Hepatocyte (in vitro differentiated cells): ENCODE measurements around the gene STARD6. TPM values are rescaled to one million over a fixed set of nuclear protein-coding genes. Genes with fewer than 3 reads are reported as not detected.
A peak's percentile ranks its signal among the peaks of the same experiment; 100 is the strongest.
"Not testable (repeated sequence)": the region's sequence is repeated elsewhere in the genome, so short reads cannot be mapped to it uniquely, and the experiment has no call there.

Experiments used
- DNase-seq: peaks from one replicate; pipeline ENCODE4 v3.0.0-alpha.2; 2016; ENCODE audit warnings: low spot score
- H2AFZ ChIP-seq: fragments of 200-600 bp; sonication (generic); 2 replicates; pipeline ENCODE4 v1.6.0; 2016; ENCODE audit warnings: antibody characterized with exemption, mild to moderate bottlenecking
- H3K27ac ChIP-seq: fragments of 200-600 bp; sonication (generic); 2 replicates; pipeline ENCODE4 v1.5.1; 2016; ENCODE audit warnings: mild to moderate bottlenecking
- H3K27me3 ChIP-seq: fragments of 200-600 bp; sonication (generic); 2 replicates; pipeline ENCODE4 v1.6.1; 2016
- H3K36me3 ChIP-seq: fragments of 200-600 bp; sonication (generic); replicated peaks from 2 replicates; pipeline ENCODE4 v1.5.1; 2016; ENCODE audit warnings: low read depth; ENCODE audit not compliant: insufficient read depth
- H3K4me1 ChIP-seq: fragments of 200-600 bp; sonication (generic); 2 replicates; pipeline ENCODE4 v1.5.1; 2016; ENCODE audit warnings: mild to moderate bottlenecking, moderate library complexity; ENCODE audit not compliant: insufficient read depth
- H3K4me2 ChIP-seq: fragments of 200-600 bp; sonication (generic); 2 replicates; pipeline ENCODE4 v1.6.0; 2016
- H3K4me3 ChIP-seq: fragments of 200-600 bp; sonication (generic); 2 replicates; pipeline ENCODE4 v1.5.1; 2016; ENCODE audit warnings: mild to moderate bottlenecking
- H3K79me2 ChIP-seq: fragments of 200-600 bp; sonication (generic); 2 replicates; pipeline ENCODE4 v1.6.0; 2017; ENCODE audit warnings: mild to moderate bottlenecking
- H3K9me2 ChIP-seq: fragments of 200-600 bp; sonication (generic); replicated peaks from 2 replicates; pipeline ENCODE4 v1.6.0; 2017; ENCODE audit warnings: mild to moderate bottlenecking; ENCODE audit not compliant: insufficient read depth
- H3K9me3 ChIP-seq: fragments of 200-600 bp; sonication (generic); 2 replicates; pipeline ENCODE4 v1.5.1; 2016; ENCODE audit warnings: low read depth, mild to moderate bottlenecking
- H4K20me1 ChIP-seq: fragments of 200-600 bp; sonication (generic); 2 replicates; pipeline ENCODE4 v1.6.0; 2016; ENCODE audit warnings: mild to moderate bottlenecking; ENCODE audit not compliant: insufficient read depth, poor library complexity, severe bottlenecking
- CTCF ChIP-seq: fragments of 200-600 bp; sonication (generic); IDR thresholded peaks from 2 replicates; pipeline ENCODE4 v1.5.1; 2016; ENCODE audit warnings: antibody characterized with exemption, mild to moderate bottlenecking; ENCODE audit not compliant: poor library complexity
- EZH2 ChIP-seq: fragments of 200-600 bp; sonication (generic); IDR thresholded peaks from 2 replicates; pipeline ENCODE4 v1.6.1; 2016; ENCODE audit warnings: antibody characterized with exemption, mild to moderate bottlenecking, borderline replicate concordance
- EZH2phosphoT487 ChIP-seq: fragments of 200-600 bp; sonication (generic); IDR thresholded peaks from one replicate; pipeline ENCODE4 v1.6.1; 2018; ENCODE audit warnings: antibody characterized with exemption, mild to moderate bottlenecking, low read depth, moderate library complexity; ENCODE audit not compliant: unreplicated experiment, severe bottlenecking
- WGBS: methylation state at CpG from one replicate; pipeline ENCODE4 v1.1.6; 2016; ENCODE audit warnings: low lambda C conversion rate; ENCODE audit errors: missing lambda C conversion rate; 5-methylcytosine and 5-hydroxymethylcytosine counted together
- polyA plus RNA-seq: library from polyadenylated mRNA; unstranded; fragments of >200 nt; fragmentation: Nextera tagmentation; extraction: Ambion mirVana; gene quantifications from 2 replicates; pipeline ENCODE4 v1.2.1, GENCODE V29; 2016
- total RNA-seq: library from RNA; depleted of rRNA; stranded (reverse); fragments of >200 nt; gene quantifications from 2 replicates; pipeline ENCODE4 v1.2.3, GENCODE V29; 2014

STARD6 gene
- total and polyA plus RNA-seq, 2 experiments from 2014 or later: 0.81 TPM; not detected in 1

- no peaks in the 10 kb centered on the region for H4K20me1 ChIP-seq
- no peaks in the 10 kb centered on the region for H3K9me3 ChIP-seq
- no peaks in the 10 kb centered on the region for H3K4me1 ChIP-seq
- no peak overlapping the region for H2AFZ ChIP-seq
- no peak overlapping the region for H3K4me2 ChIP-seq
- no peaks in the 10 kb centered on the region for H3K79me2 ChIP-seq
- H3K36me3 ChIP-seq: no peaks in the 10 kb centered on the region
- no peak overlapping the region for H3K4me3 ChIP-seq
- no peak overlapping the region for H3K27ac ChIP-seq
- H3K27me3 ChIP-seq: no peaks in the 10 kb centered on the region
- H3K9me2 ChIP-seq: no peaks in the 10 kb centered on the region
- DNase-seq: no peak
- no peak for TF ChIP-seq EZH2phosphoT487
- TF ChIP-seq CTCF: no peak
- TF ChIP-seq EZH2: no peak
Measured at GRCh38 chr18:54303408-54303807, 54.2 kb downstream of the STARD6 start.

DNA sequence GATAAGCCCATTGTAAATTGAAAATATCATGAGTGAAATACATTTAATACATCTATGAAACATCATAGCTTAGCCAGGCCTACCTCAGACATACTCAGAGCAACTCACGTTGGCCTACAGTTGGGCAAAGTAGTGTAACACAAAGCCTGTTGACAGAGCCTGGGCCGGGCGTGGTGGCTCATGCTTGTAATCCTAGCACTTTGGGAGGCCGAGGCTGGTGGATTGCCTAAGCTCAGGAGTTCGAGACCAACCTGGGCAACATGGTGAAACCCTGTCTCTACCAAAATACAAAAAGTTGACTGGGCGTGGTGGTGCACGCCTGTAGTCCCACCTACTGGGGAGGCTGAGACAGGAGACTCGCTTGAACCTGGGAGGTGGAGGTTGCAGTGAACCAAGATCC is 58.7 kb downstream of the STARD6 start:
- WGBS: 97% methylated on average over 8 of the region's 8 CpGs

GRCh38 chr18:54296062-54296461 is 61.6 kb downstream of the STARD6 start:
- DNase-seq: peak; percentile 8
- Histone ChIP-seq H2AFZ (no peak overlapping the region), H3K4me1 (no peaks in the 10 kb centered on the region), H3K27me3 (no peaks in the 10 kb centered on the region), H3K27ac (no peak overlapping the region), H3K36me3 (no peaks in the 10 kb centered on the region), H3K4me3 (no peak overlapping the region), H4K20me1 (no peaks in the 10 kb centered on the region), H3K9me3 (no peaks in the 10 kb centered on the region), H3K4me2 (no peak overlapping the region), H3K79me2 (no peaks in the 10 kb centered on the region), H3K9me2 (no peaks in the 10 kb centered on the region)
- TF ChIP-seq EZH2phosphoT487 (no peak), EZH2 (no peak), CTCF (no peak)
- WGBS: 92% methylated on average over 2 of the region's 2 CpGs

More for the DNA sequence above, 58.7 kb downstream of the STARD6 start:
- H2AFZ ChIP-seq, DNase-seq, H3K4me1 ChIP-seq, H3K27me3 ChIP-seq, H4K20me1 ChIP-seq, H3K4me2 ChIP-seq, H3K36me3 ChIP-seq, H3K9me3 ChIP-seq, H3K4me3 ChIP-seq, H3K79me2 ChIP-seq, H3K27ac ChIP-seq, H3K9me2 ChIP-seq: not testable (repeated sequence)

GRCh38 chr18:54294274-54294673 is 63.4 kb downstream of the STARD6 start:
- H2AFZ ChIP-seq: no peak overlapping the region
- no peak for DNase-seq
- H3K4me1 ChIP-seq: no peaks in the 10 kb centered on the region
- TF ChIP-seq CTCF (no peak), EZH2phosphoT487 (no peak), EZH2 (no peak)
- H3K27me3 ChIP-seq: no peaks in the 10 kb centered on the region
- H3K9me3 ChIP-seq: no peaks in the 10 kb centered on the region
- H3K4me3 ChIP-seq: no peak overlapping the region
- H3K79me2 ChIP-seq: no peaks in the 10 kb centered on the region
- no peaks in the 10 kb centered on the region for H4K20me1 ChIP-seq
- H3K4me2 ChIP-seq: no peak overlapping the region
- H3K27ac ChIP-seq: no peak overlapping the region
- 96% methylated on average over 4 of the region's 4 CpGs for WGBS
- no peaks in the 10 kb centered on the region for H3K9me2 ChIP-seq
- no peaks in the 10 kb centered on the region for H3K36me3 ChIP-seq
